A375 (cell line): ENCODE data around the gene MPZL3. TPM values are rescaled to one million over a fixed set of nuclear protein-coding genes. Genes with fewer than 3 reads are reported as not detected.

Experiments
- small RNA-seq: library from RNA; depleted of rRNA; stranded (forward); fragments of <200 nt; gene quantifications from one replicate; pipeline ENCODE3, GENCODE V24; 2014
- total RNA-seq: library from RNA; depleted of rRNA; stranded (reverse); fragments of >200 nt; shearing (Covaris generic); gene quantifications from 2 replicates; pipeline ENCODE4 v1.2.3, GENCODE V29; 2014; rRNA removed

The MPZL3 gene, protein sequence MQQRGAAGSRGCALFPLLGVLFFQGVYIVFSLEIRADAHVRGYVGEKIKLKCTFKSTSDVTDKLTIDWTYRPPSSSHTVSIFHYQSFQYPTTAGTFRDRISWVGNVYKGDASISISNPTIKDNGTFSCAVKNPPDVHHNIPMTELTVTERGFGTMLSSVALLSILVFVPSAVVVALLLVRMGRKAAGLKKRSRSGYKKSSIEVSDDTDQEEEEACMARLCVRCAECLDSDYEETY
- total RNA-seq: not detected in 2 replicates

DNA sequence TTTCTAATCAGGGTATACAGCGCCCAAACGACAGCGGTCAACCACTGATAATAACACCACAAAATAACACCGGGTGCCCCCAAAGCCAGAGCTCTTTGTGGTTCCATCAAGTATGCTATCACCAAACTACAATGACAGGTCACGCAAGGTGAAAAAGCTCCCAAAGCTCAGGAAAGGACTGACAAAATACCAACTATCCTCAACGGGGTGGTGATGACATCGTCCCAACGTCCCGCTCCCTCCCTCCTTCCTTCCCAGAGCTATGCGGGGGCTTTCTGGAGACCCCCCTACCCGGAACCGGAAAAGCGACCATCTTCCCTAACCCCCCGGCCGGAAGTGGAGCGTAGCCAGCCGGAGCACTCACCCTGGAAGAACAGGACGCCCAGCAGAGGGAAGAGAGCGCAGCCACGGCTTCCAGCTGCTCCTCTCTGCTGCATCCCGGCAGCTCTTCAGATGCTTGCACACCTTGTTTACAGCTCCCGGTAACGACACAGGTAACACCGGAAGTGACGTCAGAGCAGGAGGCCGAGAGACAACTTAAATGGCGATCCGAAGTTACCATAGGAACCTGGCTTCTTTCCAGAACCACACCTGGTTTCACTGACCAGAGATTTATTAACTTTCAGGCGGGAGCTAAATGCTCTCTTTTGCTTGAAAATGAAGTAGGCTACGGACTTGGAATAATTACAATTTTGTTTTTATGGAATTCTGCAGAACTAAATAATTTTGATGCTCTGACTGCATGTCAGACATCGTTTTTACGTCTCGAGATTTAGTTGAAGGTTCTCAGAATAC lies at the start of gene MPZL3:
Gene MPZL3 (minus strand): TSS at position 508 of the 795 bp plus-strand sequence. CDS start 71 bp downstream, at position 437.

DNA sequence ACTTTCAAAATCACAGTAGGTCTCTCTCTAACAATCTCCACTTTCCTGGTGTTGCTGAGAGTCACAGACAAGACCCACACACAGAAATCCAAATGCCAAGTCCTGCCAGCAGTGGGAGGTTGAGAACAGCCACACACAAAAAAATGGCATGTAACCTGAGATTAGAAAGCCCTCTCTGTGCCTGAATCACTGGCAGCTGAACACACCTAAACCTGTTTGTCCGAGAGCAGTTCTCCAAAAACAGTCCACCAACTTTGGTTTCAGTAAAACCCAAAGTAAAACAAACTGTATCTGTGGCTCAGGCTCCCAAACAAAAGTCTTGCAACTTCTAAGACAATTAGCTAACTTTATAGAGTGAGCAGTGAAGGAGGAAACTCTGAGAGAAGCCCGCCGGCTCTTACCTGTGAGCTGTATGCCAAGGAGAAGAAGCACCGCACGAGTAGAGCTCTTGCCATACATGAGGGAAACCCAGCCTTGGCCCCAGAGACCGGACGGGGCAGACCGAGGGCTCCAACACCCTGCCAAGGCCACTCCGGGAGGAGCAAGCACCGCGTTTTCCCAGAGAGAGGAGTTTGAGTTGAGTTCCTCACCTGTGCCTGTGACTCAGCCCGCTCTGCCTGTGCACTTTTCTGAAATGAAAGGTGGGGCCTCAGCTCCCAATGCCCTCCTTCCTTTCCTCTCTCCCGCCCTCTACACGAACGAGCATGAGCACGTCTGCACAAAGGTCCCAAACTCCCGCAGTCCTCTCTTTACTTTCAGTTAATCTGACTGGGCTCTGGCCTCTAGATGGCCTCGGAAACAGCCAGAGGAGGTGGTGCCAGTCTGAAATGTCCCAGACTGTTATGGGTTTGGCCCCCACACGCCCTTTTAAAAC lies 11.8 kb upstream of the MPZL3 start, which contains the start of gene MPZL2:
Gene MPZL2 (minus strand): TSS at position 603 of the 874 bp plus-strand sequence. CDS start 144 bp downstream, at position 459.

DNA sequence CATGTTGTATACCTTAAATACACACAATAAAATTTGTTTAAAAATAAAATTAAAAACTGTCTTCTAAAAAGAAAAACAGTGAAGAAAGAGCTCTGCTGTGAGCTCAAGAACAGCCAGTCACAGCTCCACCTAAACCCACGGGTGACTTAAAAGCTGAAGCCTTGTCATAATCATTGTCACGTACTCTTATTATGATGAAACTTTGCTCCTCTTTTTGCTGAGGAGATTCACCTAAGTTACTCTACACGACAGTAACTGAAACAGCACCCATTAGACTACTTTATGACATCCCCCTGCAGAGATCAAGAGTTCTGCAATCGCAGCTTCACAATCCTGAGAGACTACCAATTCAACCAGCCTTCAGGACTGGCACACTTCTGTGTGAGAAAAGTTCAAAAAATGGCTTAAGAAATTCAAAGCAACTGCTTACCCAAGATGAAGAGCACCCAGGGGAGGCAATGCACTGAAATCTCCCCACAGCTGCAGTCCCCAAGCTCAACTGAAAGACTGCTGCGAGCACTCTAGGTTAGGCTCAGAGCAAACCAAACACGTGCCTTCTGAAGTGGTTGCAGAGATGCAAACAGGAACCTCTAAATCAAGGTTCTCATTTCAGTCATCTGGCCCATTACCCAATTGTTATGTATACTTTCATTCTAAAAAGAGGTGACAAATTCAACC lies 27.5 kb downstream of the MPZL3 start, which contains the start of gene JAML:
Gene JAML (minus strand): TSS at position 501 of the 678 bp plus-strand sequence. CDS start 10,145 bp downstream, outside the sequence.

Small RNA genes within 50 kb of the gene (small RNA-seq; reads per million reads assigned to genes)
- not detected for gene HSPE1P18

Other genes starting within 250 kb of the MPZL3 start
- gene TMPRSS4, start 175.3 kb downstream of the MPZL3 start, total RNA-seq: not detected in 2 replicates
- not detected in 2 replicates for gene SMIM35, start 165.4 kb downstream of the MPZL3 start, total RNA-seq
- gene SCN4B, start 99.5 kb downstream of the MPZL3 start, total RNA-seq: 0.13 TPM in 1 of 2 replicates, not detected in the other
- not detected in 2 replicates for gene SCN2B, start 75.7 kb downstream of the MPZL3 start, total RNA-seq
- not detected in 2 replicates for gene JAML, start 27.4 kb downstream of the MPZL3 start, total RNA-seq
- gene MPZL2, start 11.9 kb upstream of the MPZL3 start, total RNA-seq: not detected in 2 replicates
- not detected in 2 replicates for gene CD3E, start 52.4 kb upstream of the MPZL3 start, total RNA-seq
- not detected in 2 replicates for gene CD3D, start 90.3 kb upstream of the MPZL3 start, total RNA-seq
- gene CD3G, start 92.0 kb upstream of the MPZL3 start, total RNA-seq: not detected in 2 replicates
- 30.0 and 32.2 TPM in 2 replicates for gene UBE4A, start 107.2 kb upstream of the MPZL3 start, total RNA-seq
- 149 and 192 TPM in 2 replicates for gene ATP5MG, start 149.2 kb upstream of the MPZL3 start, total RNA-seq
- 37.5 and 45.8 TPM in 2 replicates for gene KMT2A, start 184.1 kb upstream of the MPZL3 start, total RNA-seq